HG02623 (cell line): ENCODE measurements around the gene PCDHB7.
"Not testable (repeated sequence)": the region's sequence is repeated elsewhere in the genome, so short reads cannot be mapped to it uniquely, and the experiment has no call there.

Experiments used
- ATAC-seq: cut with Tn5 transposase; IDR thresholded peaks from one replicate; pipeline ENCODE4 v1.9.1; 2021; ENCODE audit warnings: moderate library complexity; ENCODE audit not compliant: unreplicated experiment

The PCDHB7 gene

DNA sequence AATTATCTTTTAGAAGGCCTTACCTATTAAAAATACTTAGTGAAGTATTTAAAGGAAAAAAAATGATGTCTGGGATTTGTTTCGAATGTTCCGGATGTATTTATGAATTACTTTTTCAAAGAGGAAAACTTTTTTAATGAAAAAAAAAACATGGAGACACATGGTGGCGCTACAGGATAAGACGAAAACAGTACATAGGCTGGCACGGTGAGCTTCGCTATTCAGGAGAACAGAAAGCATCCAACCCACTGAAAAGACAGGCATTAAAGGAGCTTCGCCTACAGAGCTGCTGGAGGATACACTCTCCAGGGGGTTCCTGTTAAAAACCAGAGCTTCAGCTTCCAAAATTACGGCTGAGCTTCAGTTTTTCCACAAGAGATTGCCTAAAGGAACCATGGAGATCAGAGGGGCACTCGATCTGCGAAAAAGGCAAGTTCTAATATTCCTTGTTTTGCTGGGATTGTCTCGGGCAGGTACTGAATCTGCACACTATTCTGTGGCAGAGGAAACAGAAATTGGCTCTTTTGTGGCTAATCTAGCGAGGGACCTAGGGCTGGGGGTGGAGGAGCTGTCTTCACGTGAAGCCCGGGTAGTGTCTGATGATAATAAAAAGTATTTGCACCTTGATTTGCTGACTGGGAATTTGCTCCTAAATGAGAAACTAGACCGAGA lies 50.8 kb downstream of the PCDHB7 start, which contains the start of gene PCDHB14:
Gene PCDHB14, plus strand, starts transcription at position 232 of the 672 bp plus-strand sequence. Its CDS starts 163 bp downstream, at position 395.
- ATAC-seq, result no peak

GRCh38 chr5:141224844-141225243 lies 52.4 kb downstream of the PCDHB7 start:
- ATAC-seq, result not testable (repeated sequence)

- ATAC-seq, result not testable (repeated sequence)
These were observed 53.0 kb downstream of the PCDHB7 start for GRCh38 chr5:141225421-141225820.
